H1 (cell line): Measurements from ENCODE around the gene MICOS13. TPM values are rescaled to one million over a fixed set of nuclear protein-coding genes. Genes with fewer than 3 reads are reported as not detected.

Experiments used
- BACH1 ChIP-seq: IDR thresholded peaks from 2 replicates; pipeline ENCODE4 v1.6.1; 2012; ENCODE audit warnings: low read length, improper control_type of control experiment
- GABPA ChIP-seq: IDR thresholded peaks from 2 replicates; pipeline ENCODE4 v1.6.1; 2011; ENCODE audit warnings: mild to moderate bottlenecking, low read length, moderate library complexity, borderline replicate concordance; ENCODE audit not compliant: insufficient read depth
- HDAC2 ChIP-seq, 2 experiments: fragments of 300-600 bp in 1 of 2; sonication (generic) in 1 of 2; IDR thresholded peaks; 2 replicates each; pipeline ENCODE4 v1.6.1; 2011 to 2012; ENCODE audit warnings: low read depth in 2 of 2, low read length in 2 of 2, mild to moderate bottlenecking in 2 of 2, moderate library complexity in 2 of 2, borderline replicate concordance in 1 of 2, inconsistent platforms in 1 of 2
- POLR2A ChIP-seq, 2 experiments: IDR thresholded peaks; 1 replicate in 1 of 2; 2 replicates in 1 of 2; pipeline ENCODE4 v1.6.1; 2011; ENCODE audit warnings: low read depth in 2 of 2, low read length in 2 of 2, mild to moderate bottlenecking in 2 of 2; ENCODE audit errors: control extremely low read depth in 1 of 2
- SP4 ChIP-seq: IDR thresholded peaks from 2 replicates; pipeline ENCODE4 v1.6.1; 2012; ENCODE audit warnings: low read length, inconsistent platforms
- SRF ChIP-seq: IDR thresholded peaks from 2 replicates; pipeline ENCODE4 v1.6.1; 2011; ENCODE audit warnings: mild to moderate bottlenecking, low read depth, low read length, moderate library complexity
- polyA plus RNA-seq, 7 experiments: library from polyadenylated mRNA; depleted of rRNA in 3 of 7; stranded (reverse) in 5 of 7; unstranded in 2 of 7; fragments of >200 nt in 5 of 7; fragments of 200-250 nt in 2 of 7; gene quantifications; 1 replicate in 5 of 7; 2 replicates in 1 of 7; 4 replicates in 1 of 7; pipeline versions ENCODE4 v1.2.1 to v1.2.3, GENCODE V29; 2011 to 2013; ENCODE audit warnings: missing spikeins in 2 of 7, mixed read lengths in 2 of 7
- total RNA-seq: library from RNA; stranded (reverse); fragmentation: NEBNext Ultra II Directional; extraction: Animal tissue kit (Norgen Biotek cat#: 25700); gene quantifications from 2 replicates; pipeline ENCODE4 v1.2.1, GENCODE V29; 2021

The MICOS13 gene
- total and polyA plus RNA-seq, 2 of the 8 experiments (the other 6 are each of a cell fraction or from before 2014, with no cell fraction given), result 17.3 to 36.1 TPM

- TF ChIP-seq SRF, result peak; percentile 65; the same call in 1 of the 2 replicates
- TF ChIP-seq GABPA, result peak; percentile 82; the same call in 1 of the 2 replicates
- TF ChIP-seq POLR2A (IDR thresholded peaks at IDR 0.05; ENCODE audit: control extremely low read depth in 1 of 2, low read depth in 2 of 2, low read length in 2 of 2), result peak; percentile 85 to 91
- TF ChIP-seq BACH1, result no peak
- TF ChIP-seq HDAC2 (IDR thresholded peaks at IDR 0.05; ENCODE audit: borderline replicate concordance in 1 of 2, low read depth in 2 of 2, low read length in 2 of 2), result peak in 1 of 2 experiments; percentile 93; a peak in 1 of 4 replicates
- TF ChIP-seq SP4, result peak; percentile 69; the same call in 1 of the 2 replicates
These were observed 39.9 kb upstream of the MICOS13 start, which contains the start of the genes CATSPERD and LONP1 (continued) for GRCh38 chr19:5719961-5720790.
